NT2/D1 (cell line): ENCODE data around the gene KSR1.
A peak's percentile ranks its signal among the peaks of the same experiment; 100 is the strongest.
"Not testable (repeated sequence)": the region's sequence is repeated elsewhere in the genome, so short reads cannot be mapped to it uniquely, and the experiment has no call there.

Experiments used
- DNase-seq: peaks from one replicate; pipeline ENCODE4 v3.0.0-alpha.2; 2011; ENCODE audit warnings: low read depth, low spot score
- H3K27me3 ChIP-seq: 2 replicates; pipeline ENCODE4 v1.6.0; 2011; ENCODE audit warnings: mild to moderate bottlenecking; ENCODE audit not compliant: insufficient read length, insufficient read depth
- H3K36me3 ChIP-seq: 2 replicates; pipeline ENCODE4 v1.6.1; 2011; ENCODE audit warnings: mild to moderate bottlenecking, low read length, mixed read lengths; ENCODE audit not compliant: insufficient read depth, insufficient read length
- H3K4me1 ChIP-seq: 2 replicates; pipeline ENCODE4 v1.5.1; 2011; ENCODE audit not compliant: insufficient read depth, insufficient read length
- H3K4me3 ChIP-seq: 2 replicates; pipeline ENCODE4 v1.5.1; 2011; ENCODE audit warnings: low read depth; ENCODE audit not compliant: insufficient read length
- H3K9ac ChIP-seq: 2 replicates; pipeline ENCODE4 v1.6.0; 2011; ENCODE audit warnings: low read depth; ENCODE audit not compliant: insufficient read length
- H3K9me3 ChIP-seq: 2 replicates; pipeline ENCODE4 v1.5.1; 2011; ENCODE audit warnings: mild to moderate bottlenecking, low read length; ENCODE audit not compliant: insufficient read depth
- SUZ12 ChIP-seq: IDR thresholded peaks from 2 replicates; pipeline ENCODE4 v1.6.1; 2011; ENCODE audit not compliant: insufficient read length, insufficient read depth; ENCODE audit errors: extremely low read depth
- YY1 ChIP-seq: IDR thresholded peaks from 2 replicates; pipeline ENCODE4 v1.6.1; 2011; ENCODE audit not compliant: insufficient read length, insufficient read depth
- ZNF274 ChIP-seq: IDR thresholded peaks from 2 replicates; pipeline ENCODE4 v1.6.1; 2011; ENCODE audit warnings: mild to moderate bottlenecking, low read depth, low read length

Gene KSR1

GRCh38 chr17:27647765-27648164, 191.5 kb downstream of the KSR1 start:
- H3K4me3 ChIP-seq = no peak overlapping the region
- TF ChIP-seq ZNF274 = no peak
- H3K4me1 ChIP-seq = peaks cover 3% of the 10 kb centered on the region
- DNase-seq = no peak
- H3K36me3 ChIP-seq = no peaks in the 10 kb centered on the region
- H3K9me3 ChIP-seq = no peaks in the 10 kb centered on the region
- H3K9ac ChIP-seq = no peak overlapping the region
- H3K27me3 ChIP-seq = no peaks in the 10 kb centered on the region

GRCh38 chr17:27649111-27649571, 192.9 kb downstream of the KSR1 start:
- H3K4me1 ChIP-seq, H3K9ac ChIP-seq, H3K4me3 ChIP-seq, H3K27me3 ChIP-seq, H3K9me3 ChIP-seq, DNase-seq, H3K36me3 ChIP-seq: not testable (repeated sequence)

GRCh38 chr17:27649929-27650328, 193.7 kb downstream of the KSR1 start:
- no peaks in the 10 kb centered on the region for H3K27me3 ChIP-seq
- H3K9me3 ChIP-seq = no peaks in the 10 kb centered on the region
- no peak for DNase-seq
- no peak overlapping the region for H3K4me3 ChIP-seq
- H3K36me3 ChIP-seq = no peaks in the 10 kb centered on the region
- no peak overlapping the region for H3K9ac ChIP-seq
- H3K4me1 ChIP-seq = peaks cover 8% of the 10 kb centered on the region
- TF ChIP-seq SUZ12 (no peak), ZNF274 (no peak), YY1 (no peak)

DNA sequence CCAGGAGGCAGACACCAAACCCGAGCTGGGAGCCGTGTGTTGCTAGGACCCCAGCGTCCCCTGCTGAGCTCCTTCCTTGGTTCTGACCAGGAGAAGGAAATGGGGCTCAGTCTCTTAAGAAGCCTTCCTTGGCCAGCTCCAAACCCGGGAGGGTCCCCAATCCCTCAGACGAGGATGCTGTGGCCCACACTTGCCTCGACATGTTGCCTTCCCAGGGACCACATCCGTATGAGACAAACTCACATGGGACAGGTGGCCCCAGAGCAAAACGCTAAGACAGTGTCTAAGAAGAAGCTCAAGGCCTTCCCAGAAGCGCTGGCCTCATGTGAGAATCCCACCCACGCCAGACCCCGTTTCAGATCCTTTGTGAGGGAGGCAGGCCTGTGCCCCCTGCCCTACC, 194.6 kb downstream of the KSR1 start:
- H3K4me1 ChIP-seq = peaks cover 8% of the 10 kb centered on the region
- no peak for DNase-seq
- no peak overlapping the region for H3K9ac ChIP-seq
- no peak overlapping the region for H3K4me3 ChIP-seq
- H3K9me3 ChIP-seq = no peaks in the 10 kb centered on the region
- no peaks in the 10 kb centered on the region for H3K27me3 ChIP-seq
- TF ChIP-seq SUZ12 = no peak
- no peak for TF ChIP-seq YY1
- no peak for TF ChIP-seq ZNF274
- no peaks in the 10 kb centered on the region for H3K36me3 ChIP-seq

- peaks cover 8% of the 10 kb centered on the region for H3K4me1 ChIP-seq
- no peaks in the 10 kb centered on the region for H3K27me3 ChIP-seq
- no peaks in the 10 kb centered on the region for H3K36me3 ChIP-seq
- H3K4me3 ChIP-seq = no peak overlapping the region
- no peaks in the 10 kb centered on the region for H3K9me3 ChIP-seq
- TF ChIP-seq YY1 (no peak), ZNF274 (no peak), SUZ12 (no peak)
- peak; percentile 8 for DNase-seq
- no peak overlapping the region for H3K9ac ChIP-seq
Observed at GRCh38 chr17:27651411-27652345, 195.4 kb downstream of the KSR1 start.

GRCh38 chr17:27653449-27653971, 197.3 kb downstream of the KSR1 start:
- not testable (repeated sequence) for H3K9me3 ChIP-seq, H3K36me3 ChIP-seq, DNase-seq, H3K4me1 ChIP-seq, H3K27me3 ChIP-seq, H3K9ac ChIP-seq, H3K4me3 ChIP-seq

GRCh38 chr17:27654136-27654535, 197.9 kb downstream of the KSR1 start:
- DNase-seq = no peak
- Histone ChIP-seq H3K4me1 (peaks cover 7% of the 10 kb centered on the region), H3K9me3 (no peaks in the 10 kb centered on the region), H3K4me3 (no peak overlapping the region), H3K27me3 (no peaks in the 10 kb centered on the region), H3K36me3 (no peaks in the 10 kb centered on the region), H3K9ac (no peak overlapping the region)
- TF ChIP-seq SUZ12 = no peak
- TF ChIP-seq YY1 = no peak
- TF ChIP-seq ZNF274 = no peak
